HEK293 (cell line): ENCODE results near the gene C5.

ENCODE experiments used
- MYNN ChIP-seq: fragments of 450-650 bp; formaldehyde crosslinking; IDR thresholded peaks from 2 replicates; pipeline ENCODE4 v1.5.1; 2016; ENCODE audit warnings: missing biosample characterization, missing genetic modification characterization, borderline replicate concordance
- RBAK ChIP-seq: fragments of 450-650 bp; formaldehyde crosslinking; IDR thresholded peaks from 2 replicates; pipeline ENCODE4 v1.5.1; 2016; ENCODE audit warnings: missing biosample characterization, missing genetic modification characterization
- REST ChIP-seq: fragments of 450-650 bp; formaldehyde crosslinking; IDR thresholded peaks from 2 replicates; pipeline ENCODE4 v1.5.1; 2016; ENCODE audit warnings: missing biosample characterization, missing genetic modification characterization
- ZNF214 ChIP-seq: fragments of 450-650 bp; formaldehyde crosslinking; IDR thresholded peaks from 2 replicates; pipeline ENCODE4 v1.5.1; 2017; ENCODE audit warnings: missing biosample characterization, mild to moderate bottlenecking, missing genetic modification characterization, borderline replicate concordance
- ZSCAN30 ChIP-seq: fragments of 450-650 bp; IDR thresholded peaks from 2 replicates; pipeline ENCODE4 v1.5.1; 2018; ENCODE audit warnings: missing biosample characterization, mild to moderate bottlenecking, missing genetic modification characterization, moderate library complexity
- TF ChIP-seq, protein P1 (sequence below): fragments of 450-650 bp; formaldehyde crosslinking; IDR thresholded peaks from 2 replicates; pipeline ENCODE4 v1.5.1; 2016; ENCODE audit warnings: missing biosample characterization, missing genetic modification characterization

DNA sequence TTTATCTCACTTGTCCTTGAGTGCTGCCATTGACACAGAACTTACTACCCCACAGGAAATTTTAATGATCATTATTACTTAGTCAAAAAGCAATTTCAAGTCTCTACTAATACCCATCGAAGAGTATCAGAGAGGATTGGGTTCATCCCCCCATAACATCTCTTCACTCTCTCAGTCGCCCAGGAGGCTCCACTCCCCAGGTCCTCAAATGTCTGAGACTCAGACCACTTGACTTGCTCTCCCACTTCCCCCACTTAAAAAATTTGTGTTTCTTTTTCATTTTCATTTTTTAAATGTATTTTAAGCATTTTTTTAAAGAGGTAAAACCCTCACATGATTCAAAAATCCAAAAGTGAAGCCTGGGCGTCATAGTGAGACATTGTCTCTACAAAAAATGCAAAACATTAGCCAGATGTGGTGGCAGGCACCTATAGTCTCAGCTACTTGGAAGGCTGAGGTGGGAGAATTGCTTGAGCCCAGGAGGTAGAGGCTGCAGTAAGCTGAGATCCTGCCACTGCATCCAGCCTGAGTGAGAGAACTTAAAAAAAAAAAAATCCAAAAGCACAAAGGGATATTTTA, 66.7 kb downstream of the C5 start:
- TF ChIP-seq RBAK (tag by site-specific recombination): no peak
- TF ChIP-seq MYNN (tag by site-specific recombination): no peak
- TF ChIP-seq, protein P1, sequence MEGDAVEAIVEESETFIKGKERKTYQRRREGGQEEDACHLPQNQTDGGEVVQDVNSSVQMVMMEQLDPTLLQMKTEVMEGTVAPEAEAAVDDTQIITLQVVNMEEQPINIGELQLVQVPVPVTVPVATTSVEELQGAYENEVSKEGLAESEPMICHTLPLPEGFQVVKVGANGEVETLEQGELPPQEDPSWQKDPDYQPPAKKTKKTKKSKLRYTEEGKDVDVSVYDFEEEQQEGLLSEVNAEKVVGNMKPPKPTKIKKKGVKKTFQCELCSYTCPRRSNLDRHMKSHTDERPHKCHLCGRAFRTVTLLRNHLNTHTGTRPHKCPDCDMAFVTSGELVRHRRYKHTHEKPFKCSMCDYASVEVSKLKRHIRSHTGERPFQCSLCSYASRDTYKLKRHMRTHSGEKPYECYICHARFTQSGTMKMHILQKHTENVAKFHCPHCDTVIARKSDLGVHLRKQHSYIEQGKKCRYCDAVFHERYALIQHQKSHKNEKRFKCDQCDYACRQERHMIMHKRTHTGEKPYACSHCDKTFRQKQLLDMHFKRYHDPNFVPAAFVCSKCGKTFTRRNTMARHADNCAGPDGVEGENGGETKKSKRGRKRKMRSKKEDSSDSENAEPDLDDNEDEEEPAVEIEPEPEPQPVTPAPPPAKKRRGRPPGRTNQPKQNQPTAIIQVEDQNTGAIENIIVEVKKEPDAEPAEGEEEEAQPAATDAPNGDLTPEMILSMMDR: no peak
- no peak for TF ChIP-seq ZNF214 (tag by site-specific recombination)
- no peak for TF ChIP-seq ZSCAN30 (tag by site-specific recombination)
- no peak for TF ChIP-seq REST
